ENCODE results near the gene IL12RB1. TPM values are rescaled to one million over a fixed set of nuclear protein-coding genes. Genes with fewer than 3 reads are reported as not detected.

Gene IL12RB1
- total RNA-seq, 4 donors from 2014 or later, result 0.34 to 0.58 TPM; not detected in 2

DNA sequence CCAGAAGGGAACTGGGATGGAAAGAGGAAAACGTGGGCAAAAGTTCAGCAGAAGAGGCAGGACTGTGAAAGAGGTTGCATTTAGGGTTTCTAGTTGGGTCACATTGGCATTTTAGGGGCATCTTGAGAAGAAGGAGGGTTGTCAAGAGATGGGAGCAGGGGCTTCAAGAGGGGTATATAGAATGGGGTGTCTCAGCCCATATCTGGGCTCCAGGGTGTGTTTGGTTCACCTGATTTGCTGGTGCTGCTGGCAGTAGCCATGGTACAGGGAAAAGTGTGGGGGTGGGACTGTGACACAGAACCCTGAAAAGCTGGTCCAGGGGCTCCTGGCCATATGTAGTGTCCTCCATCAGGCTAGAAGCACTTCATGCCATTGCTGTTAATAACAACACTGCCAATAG lies 33.4 kb upstream of the IL12RB1 start:
- DNase-seq (ENCODE audit: low spot score in 2 of 2), result no peak
- intact Hi-C loops (cut with DNase I; ENCODE audit: low total_unique reads), result no loop called here
- WGBS, 2 donors, result 58 to 61% methylated on average over 1 of the region's 1 CpG
- H3K4me3 ChIP-seq (ENCODE audit: low read depth, poor library complexity, severe bottlenecking), result no peak overlapping the region
- TF ChIP-seq, protein P1, sequence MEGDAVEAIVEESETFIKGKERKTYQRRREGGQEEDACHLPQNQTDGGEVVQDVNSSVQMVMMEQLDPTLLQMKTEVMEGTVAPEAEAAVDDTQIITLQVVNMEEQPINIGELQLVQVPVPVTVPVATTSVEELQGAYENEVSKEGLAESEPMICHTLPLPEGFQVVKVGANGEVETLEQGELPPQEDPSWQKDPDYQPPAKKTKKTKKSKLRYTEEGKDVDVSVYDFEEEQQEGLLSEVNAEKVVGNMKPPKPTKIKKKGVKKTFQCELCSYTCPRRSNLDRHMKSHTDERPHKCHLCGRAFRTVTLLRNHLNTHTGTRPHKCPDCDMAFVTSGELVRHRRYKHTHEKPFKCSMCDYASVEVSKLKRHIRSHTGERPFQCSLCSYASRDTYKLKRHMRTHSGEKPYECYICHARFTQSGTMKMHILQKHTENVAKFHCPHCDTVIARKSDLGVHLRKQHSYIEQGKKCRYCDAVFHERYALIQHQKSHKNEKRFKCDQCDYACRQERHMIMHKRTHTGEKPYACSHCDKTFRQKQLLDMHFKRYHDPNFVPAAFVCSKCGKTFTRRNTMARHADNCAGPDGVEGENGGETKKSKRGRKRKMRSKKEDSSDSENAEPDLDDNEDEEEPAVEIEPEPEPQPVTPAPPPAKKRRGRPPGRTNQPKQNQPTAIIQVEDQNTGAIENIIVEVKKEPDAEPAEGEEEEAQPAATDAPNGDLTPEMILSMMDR (IDR thresholded peaks at IDR 0.05), result no peak
- no peak for TF ChIP-seq POLR2A (IDR thresholded peaks at IDR 0.05)

DNA sequence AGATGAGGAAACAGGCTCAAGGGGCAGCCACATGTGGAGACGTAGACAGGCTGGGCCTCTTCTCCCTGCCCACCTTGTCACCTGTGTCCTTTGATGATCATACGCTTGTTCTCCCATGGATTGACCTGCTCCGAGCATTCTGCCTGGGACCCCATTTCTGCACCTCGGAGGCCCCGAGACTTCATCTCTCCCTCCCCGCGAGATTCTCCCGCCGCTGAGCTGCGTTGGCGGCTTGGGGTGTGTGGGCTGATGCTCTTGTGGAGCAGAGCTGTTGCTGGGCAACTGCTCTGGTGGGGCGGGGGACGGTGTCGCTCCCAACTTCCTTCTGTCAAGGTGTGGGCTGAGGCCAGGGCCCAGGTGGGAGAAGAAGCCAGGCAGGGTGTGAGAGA lies 33.0 kb upstream of the IL12RB1 start:
- no peak overlapping the region for H3K4me3 ChIP-seq (ENCODE audit: low read depth, poor library complexity, severe bottlenecking)
- DNase-seq (ENCODE audit: low spot score in 2 of 2), result no peak
- intact Hi-C loops (cut with DNase I; ENCODE audit: low total_unique reads), result loop anchor here (10.0 kb wide), 1 partner anchor 45 kb away; no protein-coding TSS in a partner anchor
- WGBS, 2 donors, result 75 to 79% methylated on average over 13 to 14 of the region's 14 CpGs
- TF ChIP-seq, protein P1 (IDR thresholded peaks at IDR 0.05), result no peak
- TF ChIP-seq POLR2A (IDR thresholded peaks at IDR 0.05), result no peak

DNA sequence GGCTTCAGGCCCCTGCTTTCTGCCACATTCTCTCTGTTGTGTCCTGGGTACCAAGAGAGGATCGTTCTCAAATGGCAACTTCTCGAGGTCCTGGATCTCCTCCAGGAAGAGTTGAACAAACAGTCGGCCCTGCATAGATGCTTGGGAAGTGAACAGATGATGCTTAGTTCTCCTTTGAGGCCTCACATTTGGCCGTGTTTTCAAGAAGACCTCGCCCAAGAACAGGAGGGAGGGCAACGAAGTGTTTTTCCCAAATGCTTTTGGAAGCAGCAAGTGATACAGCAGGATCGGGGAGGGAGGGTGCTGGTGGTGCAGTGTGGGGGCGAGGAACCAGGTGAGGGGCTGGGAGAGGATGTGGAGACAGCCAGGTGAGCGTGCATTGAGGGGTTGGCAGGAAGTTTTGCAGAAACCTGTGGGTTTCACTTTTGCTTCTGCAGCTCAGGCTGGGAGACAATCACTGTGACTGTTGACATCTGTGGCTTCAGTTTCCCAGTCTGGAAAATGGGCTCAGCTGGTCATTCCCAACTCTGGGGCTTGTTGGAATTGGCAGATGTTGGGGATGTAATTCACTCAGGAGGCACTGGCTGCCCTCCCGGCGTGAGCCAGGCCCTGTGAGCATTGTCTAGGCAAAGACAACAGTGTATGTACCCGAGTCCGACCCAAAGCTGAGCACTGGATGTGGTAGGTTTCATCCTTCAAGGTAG lies 32.4 kb upstream of the IL12RB1 start:
- no peak overlapping the region for H3K4me3 ChIP-seq (ENCODE audit: low read depth, poor library complexity, severe bottlenecking)
- no peak for DNase-seq (ENCODE audit: low spot score in 2 of 2)
- intact Hi-C loops (cut with DNase I; ENCODE audit: low total_unique reads), result loop anchor here (10.0 kb wide), 1 partner anchor 46 kb away; no protein-coding TSS in a partner anchor
- TF ChIP-seq, protein P1 (IDR thresholded peaks at IDR 0.05), result no peak
- TF ChIP-seq POLR2A (IDR thresholded peaks at IDR 0.05), result no peak
- 30 to 37% methylated on average over 13 of the region's 13 CpGs for WGBS, 2 donors

DNA sequence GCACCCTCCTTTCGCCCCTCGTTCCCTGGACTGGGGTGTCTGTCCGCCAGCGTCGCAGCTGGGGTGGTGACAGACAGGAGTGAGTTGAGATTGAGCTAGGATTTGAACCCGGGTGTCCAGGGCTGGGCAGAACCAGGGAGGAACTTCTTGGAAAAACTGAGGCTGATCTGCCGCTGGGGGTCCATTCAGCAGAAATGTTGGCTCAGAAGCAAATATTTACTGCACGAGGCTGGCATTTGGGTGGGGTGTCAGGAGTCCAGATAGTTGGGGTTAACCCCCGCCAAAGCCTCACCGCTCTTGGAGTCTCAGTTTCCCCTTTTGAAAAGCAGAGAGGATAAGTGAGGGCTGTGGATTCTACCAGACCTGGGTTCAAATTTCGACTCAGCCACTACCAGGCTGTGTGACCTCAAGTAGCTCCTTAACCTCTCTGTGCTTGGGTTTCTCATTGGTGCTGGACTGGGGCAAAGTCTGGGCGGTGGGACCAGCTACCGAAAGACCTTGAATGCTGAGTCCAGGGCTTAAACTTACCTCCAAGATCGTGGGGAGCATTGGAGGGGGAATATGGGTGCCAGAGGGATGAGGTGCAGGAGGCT lies 31.8 kb upstream of the IL12RB1 start:
- TF ChIP-seq, protein P1 (IDR thresholded peaks at IDR 0.05), result no peak
- TF ChIP-seq POLR2A (IDR thresholded peaks at IDR 0.05), result no peak
- 16 to 34% methylated on average over 12 to 14 of the region's 14 CpGs for WGBS, 2 donors
- intact Hi-C loops (cut with DNase I; ENCODE audit: low total_unique reads), result loop anchor here (10.0 kb wide), 1 partner anchor 46 kb away; no protein-coding TSS in a partner anchor
- no peak for DNase-seq (ENCODE audit: low spot score in 2 of 2)
- peak overlapping the region; percentile 45 for H3K4me3 ChIP-seq (ENCODE audit: low read depth, poor library complexity, severe bottlenecking)

DNA sequence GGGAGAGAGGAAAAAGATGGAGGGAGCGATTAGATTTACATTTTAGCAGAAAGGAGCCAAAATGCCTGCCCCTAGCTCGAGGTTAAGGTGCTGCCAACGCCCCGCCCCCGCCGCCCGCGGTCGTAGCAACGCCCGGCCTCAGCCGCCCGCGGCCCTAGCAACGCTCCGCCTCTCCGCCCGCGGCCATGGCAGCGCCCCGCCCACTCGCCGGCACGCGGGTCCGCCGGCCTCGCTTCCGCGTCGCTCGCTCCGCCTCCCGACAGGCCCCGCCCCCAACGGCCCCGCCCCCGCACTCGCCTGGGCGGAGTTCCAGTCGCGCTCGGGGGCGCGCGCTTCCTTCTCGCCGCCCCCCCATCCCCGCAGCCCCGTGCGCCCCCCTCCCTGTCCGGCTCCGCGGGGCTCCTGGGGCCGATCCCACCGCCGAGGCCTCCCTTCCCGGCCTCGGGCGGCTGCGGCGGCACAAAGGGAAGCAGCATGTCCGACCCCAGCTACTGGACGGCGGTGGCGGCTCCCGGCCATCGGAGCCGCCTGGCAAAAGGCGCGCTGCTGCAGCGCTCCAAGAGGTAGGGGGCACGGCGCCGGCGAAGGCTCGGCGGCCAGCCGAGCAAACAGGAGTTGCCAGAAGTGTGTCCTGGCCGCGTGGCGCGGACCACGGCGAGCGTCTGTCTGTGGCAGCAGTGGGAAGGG lies 31.1 kb upstream of the IL12RB1 start:
- H3K4me3 ChIP-seq (ENCODE audit: low read depth, poor library complexity, severe bottlenecking), result peak overlapping the region; percentile 45
- DNase-seq (ENCODE audit: low spot score in 2 of 2), result peak; percentile 68 to 96
- intact Hi-C loops (cut with DNase I; ENCODE audit: low total_unique reads), result loop anchor here (10.0 kb wide), 1 partner anchor 47 kb away; no protein-coding TSS in a partner anchor
- no peak for TF ChIP-seq POLR2A (IDR thresholded peaks at IDR 0.05)
- TF ChIP-seq, protein P1 (IDR thresholded peaks at IDR 0.05), result no peak
- 0 to 1% methylated on average over 18 to 48 of the region's 86 CpGs for WGBS, 2 donors

Data from lower leg skin (tissue), 4 donors.